WTC11 (cell line): Measurements from ENCODE around the gene ELP5.

Experiments used
- SP1 ChIP-seq: sonication (generic); formaldehyde crosslinking; conservative IDR thresholded peaks from 2 replicates; pipeline ENCODE4 v1.8.1; 2022; ENCODE audit warnings: missing genetic modification reagents
- ZNF232 ChIP-seq: sonication (generic); formaldehyde crosslinking; IDR thresholded peaks from 2 replicates; pipeline ENCODE4 v1.8.0; 2022; ENCODE audit warnings: mild to moderate bottlenecking, missing genetic modification reagents
- TF ChIP-seq, protein P1 (sequence below): sonication (generic); formaldehyde crosslinking; IDR thresholded peaks from 2 replicates; pipeline ENCODE4 v1.8.1; 2023; ENCODE audit warnings: mild to moderate bottlenecking, missing genetic modification reagents

DNA sequence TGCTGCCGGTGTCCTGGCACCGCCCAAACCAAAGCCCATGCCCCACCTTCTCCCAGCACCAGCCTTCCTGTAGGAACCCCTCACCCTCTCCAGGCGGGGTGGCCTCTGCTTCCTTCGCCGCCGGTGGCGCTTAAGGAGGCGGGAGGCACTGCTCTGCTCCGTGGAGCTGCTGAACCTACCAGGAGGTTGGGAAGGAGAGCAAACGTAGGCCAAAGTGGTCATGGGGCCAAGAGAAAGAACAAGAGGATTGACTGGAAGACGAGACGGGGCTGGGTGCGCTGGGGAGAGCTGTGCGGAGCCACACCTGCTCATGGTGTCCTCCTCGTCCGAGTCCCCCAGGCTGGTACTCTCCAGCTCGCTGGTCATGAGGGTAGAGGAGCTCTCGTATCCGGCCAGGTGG, 22.5 kb upstream of the ELP5 start:
- TF ChIP-seq SP1 (CRISPR knock-in tag) (no peak), ZNF232 (no peak)
- TF ChIP-seq, protein P1, sequence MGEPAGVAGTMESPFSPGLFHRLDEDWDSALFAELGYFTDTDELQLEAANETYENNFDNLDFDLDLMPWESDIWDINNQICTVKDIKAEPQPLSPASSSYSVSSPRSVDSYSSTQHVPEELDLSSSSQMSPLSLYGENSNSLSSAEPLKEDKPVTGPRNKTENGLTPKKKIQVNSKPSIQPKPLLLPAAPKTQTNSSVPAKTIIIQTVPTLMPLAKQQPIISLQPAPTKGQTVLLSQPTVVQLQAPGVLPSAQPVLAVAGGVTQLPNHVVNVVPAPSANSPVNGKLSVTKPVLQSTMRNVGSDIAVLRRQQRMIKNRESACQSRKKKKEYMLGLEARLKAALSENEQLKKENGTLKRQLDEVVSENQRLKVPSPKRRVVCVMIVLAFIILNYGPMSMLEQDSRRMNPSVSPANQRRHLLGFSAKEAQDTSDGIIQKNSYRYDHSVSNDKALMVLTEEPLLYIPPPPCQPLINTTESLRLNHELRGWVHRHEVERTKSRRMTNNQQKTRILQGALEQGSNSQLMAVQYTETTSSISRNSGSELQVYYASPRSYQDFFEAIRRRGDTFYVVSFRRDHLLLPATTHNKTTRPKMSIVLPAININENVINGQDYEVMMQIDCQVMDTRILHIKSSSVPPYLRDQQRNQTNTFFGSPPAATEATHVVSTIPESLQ (CRISPR knock-in tag): no peak
